ENCODE results near the gene SDC3. TPM values are rescaled to one million over a fixed set of nuclear protein-coding genes. Genes with fewer than 3 reads are reported as not detected.

The SDC3 gene
- total and polyA plus RNA-seq, 2 donors (not counting 1 experiment from before 2014, with no cell fraction given) = 0.30 to 4.6 TPM

DNA sequence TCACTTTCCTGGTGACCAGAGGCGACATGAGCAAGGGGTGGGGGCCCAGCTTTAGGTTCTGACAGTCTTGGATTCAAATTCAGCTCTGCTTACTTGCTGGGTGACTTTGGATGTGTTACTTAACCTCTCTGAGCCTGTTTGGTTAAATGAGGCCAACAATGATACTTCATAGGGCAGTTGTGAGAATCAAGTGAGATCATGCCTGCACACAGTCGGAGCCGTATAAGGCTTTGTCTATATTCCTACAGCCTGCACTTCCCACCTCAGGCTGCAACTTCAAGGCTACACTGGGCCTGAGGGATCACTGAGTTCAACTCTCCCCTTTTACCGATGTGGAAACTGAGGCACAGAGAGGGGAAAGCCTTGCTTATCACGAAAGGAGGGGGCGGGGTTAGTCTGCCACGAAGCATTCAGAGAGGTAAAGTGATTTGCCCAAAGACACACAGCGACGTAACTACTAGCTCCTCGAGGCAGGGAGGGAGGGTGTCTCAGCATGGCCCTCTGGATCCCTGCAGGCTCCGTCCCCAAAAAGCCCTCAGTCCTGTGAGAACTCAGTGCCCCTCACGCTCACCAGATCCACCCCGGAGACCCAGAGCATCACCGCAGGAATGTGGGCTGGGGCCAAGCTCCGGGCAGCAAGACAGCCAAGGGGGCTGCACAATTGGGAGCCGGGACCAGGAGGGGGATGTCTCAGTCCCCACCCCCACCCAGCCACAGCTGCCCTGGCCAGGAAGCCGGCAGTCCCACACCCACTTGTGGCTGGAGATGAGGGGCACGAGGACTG lies 25.0 kb downstream of the SDC3 start:
- H3K27me3 Mint-ChIP-seq = peaks cover 36% of the 10 kb centered on the region
- H3K9me3 Mint-ChIP-seq (ENCODE audit: insufficient read depth) = no peaks in the 10 kb centered on the region
- H3K27me3 ChIP-seq (replicated peaks in 1 of 4; ENCODE audit: control extremely low read depth in 1 of 4, control insufficient read depth in 3 of 4, insufficient read depth in 4 of 4, low read length in 3 of 4) = peaks cover 0 to 12% (median 5%) of the 10 kb centered on the region in 4 experiments
- no peaks in the 10 kb centered on the region for H3K36me3 ChIP-seq (replicated peaks in 1 of 2; ENCODE audit: control extremely low read depth in 1 of 2, control insufficient read depth in 1 of 2, extremely low read depth in 1 of 2, insufficient read depth in 2 of 2, low read length in 1 of 2)
- DNase-seq (no peak), ATAC-seq (ENCODE audit: low read depth) (no peak)
- intact Hi-C loops (cut with micrococcal nuclease) = loop anchor here (5.0 kb wide), 1 partner anchor 61 kb away; no protein-coding TSS in a partner anchor
- TF ChIP-seq, protein P1, sequence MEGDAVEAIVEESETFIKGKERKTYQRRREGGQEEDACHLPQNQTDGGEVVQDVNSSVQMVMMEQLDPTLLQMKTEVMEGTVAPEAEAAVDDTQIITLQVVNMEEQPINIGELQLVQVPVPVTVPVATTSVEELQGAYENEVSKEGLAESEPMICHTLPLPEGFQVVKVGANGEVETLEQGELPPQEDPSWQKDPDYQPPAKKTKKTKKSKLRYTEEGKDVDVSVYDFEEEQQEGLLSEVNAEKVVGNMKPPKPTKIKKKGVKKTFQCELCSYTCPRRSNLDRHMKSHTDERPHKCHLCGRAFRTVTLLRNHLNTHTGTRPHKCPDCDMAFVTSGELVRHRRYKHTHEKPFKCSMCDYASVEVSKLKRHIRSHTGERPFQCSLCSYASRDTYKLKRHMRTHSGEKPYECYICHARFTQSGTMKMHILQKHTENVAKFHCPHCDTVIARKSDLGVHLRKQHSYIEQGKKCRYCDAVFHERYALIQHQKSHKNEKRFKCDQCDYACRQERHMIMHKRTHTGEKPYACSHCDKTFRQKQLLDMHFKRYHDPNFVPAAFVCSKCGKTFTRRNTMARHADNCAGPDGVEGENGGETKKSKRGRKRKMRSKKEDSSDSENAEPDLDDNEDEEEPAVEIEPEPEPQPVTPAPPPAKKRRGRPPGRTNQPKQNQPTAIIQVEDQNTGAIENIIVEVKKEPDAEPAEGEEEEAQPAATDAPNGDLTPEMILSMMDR (IDR thresholded peaks at IDR 0.05) = no peak
- TF ChIP-seq EZH2 (IDR thresholded peaks at IDR 0.05; ENCODE audit: borderline replicate concordance, insufficient read depth, low read depth, low read length, poor library complexity, severe bottlenecking) = no peak
- ChIA-PET POLR2A (interaction anchor here (0.6 kb wide), 1 partner anchor 93 kb away, joined by 15 read pairs; no protein-coding TSS in a partner anchor), CTCF (no interaction called here)
- no peak overlapping the region for H3K27ac ChIP-seq (ENCODE audit: low read length in 2 of 2)
- H3K4me3 ChIP-seq (ENCODE audit: control extremely low read depth in 1 of 5, extremely low read depth in 1 of 5, insufficient read depth in 1 of 5, low read depth in 2 of 5, low read length in 4 of 5) = no peak overlapping the region
- peaks cover 14 to 20% of the 10 kb centered on the region in 2 donors for H3K4me1 ChIP-seq (ENCODE audit: control insufficient read depth in 2 of 2, insufficient read depth in 2 of 2, low read length in 2 of 2)
- peaks cover 27% of the 10 kb centered on the region for H3K4me1 Mint-ChIP-seq
- no peak overlapping the region for H3K4me2 ChIP-seq (replicated peaks; ENCODE audit: low read depth, low read length, poor library complexity, severe bottlenecking)
- no peak overlapping the region for H3K4me3 Mint-ChIP-seq
- no peaks in the 10 kb centered on the region for H4K20me1 ChIP-seq (ENCODE audit: control insufficient read depth, insufficient read depth, low read length, poor library complexity, severe bottlenecking)
- H3K79me2 ChIP-seq (ENCODE audit: control insufficient read depth, insufficient read depth, low read length) = no peaks in the 10 kb centered on the region
- no peak overlapping the region for H2AFZ ChIP-seq (ENCODE audit: insufficient read depth, low read depth, low read length, poor library complexity, severe bottlenecking)
- 87% methylated on average over 14 of the region's 18 CpGs for WGBS (ENCODE audit: insufficient coverage)
- H3K9ac ChIP-seq (ENCODE audit: low read length) = no peak overlapping the region
- no peak overlapping the region for H3K27ac Mint-ChIP-seq
- H3K9me3 ChIP-seq (ENCODE audit: control extremely low read depth in 1 of 3, control insufficient read depth in 2 of 3, insufficient read depth in 1 of 3, low read length in 2 of 3) = no peaks in the 10 kb centered on the region

Measured in B cell (primary cell).